GM10266 (cell line): Measurements from ENCODE around the gene TIMM50.

ENCODE experiments used
- DNase-seq: peaks from one replicate; pipeline ENCODE4 v3.0.0; 2012; ENCODE audit errors: extremely low spot score
- CTCF ChIP-seq: IDR thresholded peaks from 2 replicates; pipeline ENCODE4 v1.5.1; 2012; ENCODE audit warnings: mild to moderate bottlenecking, low read depth; ENCODE audit not compliant: control insufficient read depth, insufficient read depth; ENCODE audit errors: missing control alignments

The TIMM50 gene

GRCh38 chr19:39502640-39503417 lies 22.2 kb downstream of the TIMM50 start:
- DNase-seq: peak; percentile 95

GRCh38 chr19:39506598-39506943 lies 25.9 kb downstream of the TIMM50 start:
- TF ChIP-seq CTCF: no peak
- DNase-seq: no peak

More at GRCh38 chr19:39502640-39503417, 22.2 kb downstream of the TIMM50 start:
- peak; percentile 89 for TF ChIP-seq CTCF

- DNase-seq: peak; percentile 43
- no peak for TF ChIP-seq CTCF
These were observed 26.5 kb downstream of the TIMM50 start for GRCh38 chr19:39506944-39507714.

GRCh38 chr19:39507715-39508364 lies 27.2 kb downstream of the TIMM50 start:
- no peak for DNase-seq
- TF ChIP-seq CTCF: no peak

GRCh38 chr19:39508629-39509028 lies 28.0 kb downstream of the TIMM50 start:
- DNase-seq: no peak
- TF ChIP-seq CTCF: no peak

- DNase-seq: no peak
- no peak for TF ChIP-seq CTCF
These were observed 28.6 kb downstream of the TIMM50 start for GRCh38 chr19:39509233-39509632.

GRCh38 chr19:39512988-39513387 lies 32.4 kb downstream of the TIMM50 start:
- DNase-seq: no peak
- no peak for TF ChIP-seq CTCF
